GM18498 (cell line): ENCODE results near the gene SVIL.
"Not testable (repeated sequence)": the region's sequence is repeated elsewhere in the genome, so short reads cannot be mapped to it uniquely, and the experiment has no call there.

ENCODE experiments used
- ATAC-seq: cut with Tn5 transposase; IDR thresholded peaks from one replicate; pipeline ENCODE4 v1.9.1; 2021; ENCODE audit warnings: mild to moderate bottlenecking, moderate library complexity; ENCODE audit not compliant: unreplicated experiment

SVIL gene

GRCh38 chr10:29579455-29579970, 55.3 kb downstream of the SVIL start:
- no peak for ATAC-seq

GRCh38 chr10:29578457-29578856, 56.3 kb downstream of the SVIL start:
- ATAC-seq: no peak

- no peak for ATAC-seq
Observed at GRCh38 chr10:29576681-29577080, 58.1 kb downstream of the SVIL start.

- ATAC-seq: no peak
Observed at GRCh38 chr10:29575098-29575455, 59.7 kb downstream of the SVIL start.

GRCh38 chr10:29574212-29575097, 60.3 kb downstream of the SVIL start:
- not testable (repeated sequence) for ATAC-seq

- ATAC-seq: not testable (repeated sequence)
Observed at GRCh38 chr10:29570248-29570647, 64.5 kb downstream of the SVIL start.

GRCh38 chr10:29569795-29570194, 65.0 kb downstream of the SVIL start:
- no peak for ATAC-seq

- no peak for ATAC-seq
Observed at GRCh38 chr10:29567003-29567402, 67.8 kb downstream of the SVIL start.

- not testable (repeated sequence) for ATAC-seq
Observed at GRCh38 chr10:29566209-29566608, 68.6 kb downstream of the SVIL start.

GRCh38 chr10:29563420-29564035, 71.2 kb downstream of the SVIL start:
- no peak for ATAC-seq

GRCh38 chr10:29563006-29563405, 71.8 kb downstream of the SVIL start:
- not testable (repeated sequence) for ATAC-seq

GRCh38 chr10:29559996-29560395, 74.8 kb downstream of the SVIL start:
- no peak for ATAC-seq

GRCh38 chr10:29557665-29558064, 77.1 kb downstream of the SVIL start:
- no peak for ATAC-seq

GRCh38 chr10:29555746-29556481, 78.9 kb downstream of the SVIL start:
- ATAC-seq: no peak

GRCh38 chr10:29555091-29555745, 79.6 kb downstream of the SVIL start:
- ATAC-seq: no peak

GRCh38 chr10:29554660-29555059, 80.1 kb downstream of the SVIL start:
- no peak for ATAC-seq

- no peak for ATAC-seq
Observed at GRCh38 chr10:29553544-29554250, 81.1 kb downstream of the SVIL start.

- ATAC-seq: not testable (repeated sequence)
Observed at GRCh38 chr10:29553116-29553515, 81.7 kb downstream of the SVIL start.

- ATAC-seq: not testable (repeated sequence)
Observed at GRCh38 chr10:29549493-29549892, 85.3 kb downstream of the SVIL start.

GRCh38 chr10:29546773-29547313, 87.9 kb downstream of the SVIL start:
- no peak for ATAC-seq
